Parathyroid adenoma (tissue), 2 donors: ENCODE data around the gene TMEM63C.
A peak's percentile ranks its signal among the peaks of the same experiment; 100 is the strongest.

Source experiments
- H2AFZ ChIP-seq: fragments of 300-600 bp; sonication (generic); one replicate; pipeline ENCODE4 v1.7.0; 2017; ENCODE audit warnings: antibody characterized with exemption, mild to moderate bottlenecking
- H3K27ac ChIP-seq: fragments of 300-600 bp; sonication (generic); one replicate; pipeline ENCODE4 v1.7.0; 2017
- H3K27me3 ChIP-seq: fragments of 300-600 bp; sonication (generic); one replicate; pipeline ENCODE4 v1.7.0; 2017; ENCODE audit warnings: low read length; ENCODE audit not compliant: control insufficient read depth, insufficient read depth
- H3K36me3 ChIP-seq: fragments of 300-600 bp; sonication (generic); one replicate; pipeline ENCODE4 v1.7.0; 2017; ENCODE audit warnings: low read length; ENCODE audit not compliant: control insufficient read depth, insufficient read depth
- H3K4me1 ChIP-seq: fragments of 300-600 bp; sonication (generic); one replicate; pipeline ENCODE4 v1.7.0; 2017; ENCODE audit warnings: control low read depth
- H3K4me2 ChIP-seq: fragments of 300-600 bp; sonication (generic); one replicate; pipeline ENCODE4 v1.7.0; 2017; ENCODE audit warnings: low read length
- H3K4me3 ChIP-seq: fragments of 300-600 bp; sonication (generic); one replicate; pipeline ENCODE4 v1.7.0; 2017; ENCODE audit warnings: low read depth, low read length
- H3K79me2 ChIP-seq: fragments of 300-600 bp; sonication (generic); one replicate; pipeline ENCODE4 v1.7.0; 2017; ENCODE audit warnings: control low read depth
- H3K9ac ChIP-seq: fragments of 300-600 bp; sonication (generic); one replicate; pipeline ENCODE4 v1.7.0; 2017; ENCODE audit warnings: mild to moderate bottlenecking
- H3K9me3 ChIP-seq: fragments of 300-600 bp; sonication (generic); one replicate; pipeline ENCODE4 v1.7.0; 2017; ENCODE audit warnings: low read length; ENCODE audit not compliant: control insufficient read depth
- CTCF ChIP-seq: fragments of 300-600 bp; sonication (generic); IDR thresholded peaks from one replicate; pipeline ENCODE4 v1.7.0; 2017; ENCODE audit warnings: antibody characterized with exemption, mild to moderate bottlenecking
- donor health status: primary hyperparathyroidism.

The TMEM63C gene

GRCh38 chr14:77267937-77268699 lies 86.5 kb downstream of the TMEM63C start:
- H3K27me3 ChIP-seq, result no peaks in the 10 kb centered on the region

GRCh38 chr14:77268989-77269600 lies 87.5 kb downstream of the TMEM63C start:
- no peak for TF ChIP-seq CTCF
- Histone ChIP-seq H3K79me2 (no peaks in the 10 kb centered on the region), H2AFZ (no peak overlapping the region), H3K4me2 (no peak overlapping the region), H3K27me3 (no peaks in the 10 kb centered on the region), H3K4me1 (no peaks in the 10 kb centered on the region), H3K9me3 (no peaks in the 10 kb centered on the region), H3K36me3 (no peaks in the 10 kb centered on the region), H3K9ac (no peak overlapping the region), H3K4me3 (no peak overlapping the region), H3K27ac (no peak overlapping the region)

More at GRCh38 chr14:77267937-77268699, 86.5 kb downstream of the TMEM63C start:
- Histone ChIP-seq H3K9me3 (no peaks in the 10 kb centered on the region), H3K4me3 (no peak overlapping the region), H3K4me2 (no peak overlapping the region), H3K9ac (no peak overlapping the region), H3K36me3 (no peaks in the 10 kb centered on the region), H3K79me2 (no peaks in the 10 kb centered on the region), H3K27ac (no peak overlapping the region), H2AFZ (no peak overlapping the region), H3K4me1 (no peaks in the 10 kb centered on the region)
- TF ChIP-seq CTCF, result no peak

- Histone ChIP-seq H3K36me3 (no peaks in the 10 kb centered on the region), H3K9ac (no peak overlapping the region), H2AFZ (peak overlapping the region; percentile 22), H3K79me2 (no peaks in the 10 kb centered on the region), H3K9me3 (no peaks in the 10 kb centered on the region), H3K27me3 (no peaks in the 10 kb centered on the region), H3K4me1 (no peaks in the 10 kb centered on the region), H3K4me2 (no peak overlapping the region), H3K4me3 (no peak overlapping the region), H3K27ac (no peak overlapping the region)
- no peak for TF ChIP-seq CTCF
Measured at GRCh38 chr14:77270361-77271112, 88.9 kb downstream of the TMEM63C start.

- Histone ChIP-seq H3K9ac (no peak within 1 kb of the TSS), H3K4me1 (no peaks in the 10 kb centered on the region), H3K27ac (no peak within 1 kb of the TSS), H3K4me3 (no peak within 1 kb of the TSS), H3K9me3 (no peaks in the 10 kb centered on the region), H3K36me3 (no peaks in the 10 kb centered on the region), H2AFZ (peak within 1 kb of the TSS; percentile 22), H3K79me2 (no peaks in the 10 kb centered on the region), H3K27me3 (no peaks in the 10 kb centered on the region), H3K4me2 (no peak within 1 kb of the TSS)
- TF ChIP-seq CTCF, result no peak
Measured at GRCh38 chr14:77271113-77271710, 89.6 kb downstream of the TMEM63C start, which contains the start of gene NGB. Gene NGB (minus strand): TSS chr14:77271206. CDS start chr14:77270937, 269 bp downstream.
